ENCODE results near the gene FYTTD1. TPM values are rescaled to one million over a fixed set of nuclear protein-coding genes. Genes with fewer than 3 reads are reported as not detected.
"Not testable (repeated sequence)": the region's sequence is repeated elsewhere in the genome, so short reads cannot be mapped to it uniquely, and the experiment has no call there.

Gene FYTTD1, protein sequence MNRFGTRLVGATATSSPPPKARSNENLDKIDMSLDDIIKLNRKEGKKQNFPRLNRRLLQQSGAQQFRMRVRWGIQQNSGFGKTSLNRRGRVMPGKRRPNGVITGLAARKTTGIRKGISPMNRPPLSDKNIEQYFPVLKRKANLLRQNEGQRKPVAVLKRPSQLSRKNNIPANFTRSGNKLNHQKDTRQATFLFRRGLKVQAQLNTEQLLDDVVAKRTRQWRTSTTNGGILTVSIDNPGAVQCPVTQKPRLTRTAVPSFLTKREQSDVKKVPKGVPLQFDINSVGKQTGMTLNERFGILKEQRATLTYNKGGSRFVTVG
- total RNA-seq (2014; rRNA removed; shearing (Covaris generic)) = 13.5 and 17.7 TPM in 2 replicates

DNA sequence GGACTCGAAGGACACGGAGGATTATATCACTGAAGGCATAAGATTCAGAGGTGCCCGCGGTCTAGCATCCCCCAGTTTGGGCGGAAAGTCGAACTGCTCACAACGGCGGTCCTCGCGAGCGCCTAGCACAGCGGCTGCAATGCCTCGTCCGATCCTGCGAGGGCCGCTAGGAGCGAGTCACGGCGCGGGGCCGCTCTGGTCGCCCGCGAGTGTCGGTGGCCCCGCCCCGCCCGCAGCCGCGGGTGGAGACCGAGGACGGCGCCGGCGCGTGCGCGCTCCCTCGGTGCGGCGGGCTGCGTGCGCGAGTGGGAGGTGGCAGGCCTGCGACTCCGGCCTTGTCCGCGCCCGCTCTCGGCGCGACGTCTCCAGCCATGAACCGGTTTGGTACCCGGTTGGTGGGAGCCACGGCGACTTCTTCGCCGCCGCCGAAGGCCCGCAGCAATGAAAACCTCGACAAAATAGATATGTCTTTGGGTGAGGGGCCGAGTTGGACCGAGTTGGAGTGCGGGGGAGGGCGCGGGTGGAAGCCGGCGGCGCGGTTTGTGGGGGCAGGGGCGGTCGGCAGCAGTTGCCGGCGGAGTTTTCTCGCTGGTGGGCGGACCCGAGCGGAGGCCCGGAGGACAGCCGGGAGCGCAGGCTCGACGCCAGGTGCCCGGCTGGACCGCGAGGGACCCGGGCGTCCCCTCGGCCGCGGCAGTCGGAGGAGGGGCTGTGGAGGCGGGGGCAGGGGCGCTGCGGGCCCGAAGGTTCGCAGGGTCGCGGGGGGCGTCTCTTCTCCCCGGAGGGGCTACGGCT lies at the start of gene FYTTD1:
TSS of gene FYTTD1 (plus strand) at position 283 of the 795 bp plus-strand sequence. CDS start at position 372, 89 bp downstream.
- H3K4me3 ChIP-seq (ENCODE audit: insufficient read depth, low read depth, low read length) = peak within 1 kb of the TSS; percentile 74
- H3K27me3 ChIP-seq (ENCODE audit: control insufficient read depth, insufficient read depth, low read length) = peaks cover 16% of the 10 kb centered on the region
- H3K36me3 ChIP-seq (replicated peaks; ENCODE audit: control insufficient read depth, insufficient read depth, low read length) = no peaks in the 10 kb centered on the region
- peak; percentile 85 for DNase-seq

DNA sequence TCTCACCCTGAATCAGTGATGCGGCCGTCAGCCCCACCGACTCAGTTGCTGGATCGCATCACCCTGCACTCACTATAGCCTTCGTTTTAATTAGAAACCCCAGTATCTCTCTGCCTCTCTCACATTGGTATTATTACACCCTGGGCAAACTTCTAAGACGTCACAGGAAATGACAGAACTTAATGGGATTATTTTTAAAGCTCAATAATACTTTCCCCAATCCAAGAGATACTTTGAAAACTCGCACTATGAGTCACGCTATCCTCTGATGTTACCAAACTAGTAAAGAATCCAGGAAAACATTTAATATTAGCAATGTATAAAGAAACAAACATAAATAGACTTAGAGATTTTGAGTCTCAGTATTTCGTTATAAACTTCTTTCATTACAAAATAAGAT lies 49.6 kb upstream of the FYTTD1 start:
- Histone ChIP-seq H3K36me3 (replicated peaks; ENCODE audit: control insufficient read depth, insufficient read depth, low read length) (peaks cover 12% of the 10 kb centered on the region), H3K27me3 (ENCODE audit: control insufficient read depth, insufficient read depth, low read length) (no peaks in the 10 kb centered on the region)

DNA sequence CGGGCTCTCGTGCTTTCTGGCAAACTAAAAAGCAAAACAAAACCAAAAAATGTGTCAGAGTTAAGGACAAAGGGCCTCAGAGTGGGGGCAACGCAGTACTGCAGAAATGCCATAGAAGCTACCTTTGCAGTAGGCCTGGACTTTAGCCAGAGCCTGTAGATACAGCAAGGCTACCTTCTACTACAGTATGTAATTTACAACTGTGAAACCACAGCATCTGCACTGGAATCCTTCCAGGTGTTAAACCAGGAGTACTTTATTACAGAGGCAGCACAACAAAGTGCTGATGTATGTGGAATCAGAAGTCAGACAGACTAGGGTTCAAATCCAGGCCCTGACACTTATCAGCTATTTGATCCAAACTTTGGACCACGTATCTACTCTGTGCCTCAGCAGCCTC lies 47.8 kb upstream of the FYTTD1 start:
- Histone ChIP-seq H3K36me3 (replicated peaks; ENCODE audit: control insufficient read depth, insufficient read depth, low read length) (peaks cover 8% of the 10 kb centered on the region), H3K4me3 (ENCODE audit: insufficient read depth, low read depth, low read length) (no peak overlapping the region), H3K27me3 (ENCODE audit: control insufficient read depth, insufficient read depth, low read length) (no peaks in the 10 kb centered on the region)
- no peak for DNase-seq

More for the DNA sequence above, 49.6 kb upstream of the FYTTD1 start:
- no peak for DNase-seq
- no peak overlapping the region for H3K4me3 ChIP-seq (ENCODE audit: insufficient read depth, low read depth, low read length)

DNA sequence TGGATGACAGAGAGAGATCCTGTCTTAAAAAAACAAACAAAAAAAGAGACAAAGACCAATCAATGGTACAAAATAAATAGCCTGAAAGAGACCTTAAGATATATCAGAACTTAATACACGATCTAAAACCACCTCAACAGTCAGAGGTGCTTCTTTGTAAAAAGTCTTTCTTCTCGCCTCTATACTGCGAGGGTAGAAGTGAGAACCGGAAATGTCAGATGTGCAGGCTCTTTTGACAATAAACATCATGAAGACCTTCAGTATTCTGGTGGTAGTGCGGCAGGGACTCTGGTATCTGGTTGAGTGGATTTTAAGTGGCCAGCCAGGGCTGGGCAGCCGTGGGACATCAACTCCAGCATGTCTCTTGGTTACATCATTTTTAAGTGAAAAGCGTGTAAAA lies 43.0 kb upstream of the FYTTD1 start:
- peaks cover 4% of the 10 kb centered on the region for H3K36me3 ChIP-seq (replicated peaks; ENCODE audit: control insufficient read depth, insufficient read depth, low read length)
- H3K4me3 ChIP-seq (ENCODE audit: insufficient read depth, low read depth, low read length) = no peak overlapping the region
- DNase-seq = no peak
- H3K27me3 ChIP-seq (ENCODE audit: control insufficient read depth, insufficient read depth, low read length) = no peaks in the 10 kb centered on the region

DNA sequence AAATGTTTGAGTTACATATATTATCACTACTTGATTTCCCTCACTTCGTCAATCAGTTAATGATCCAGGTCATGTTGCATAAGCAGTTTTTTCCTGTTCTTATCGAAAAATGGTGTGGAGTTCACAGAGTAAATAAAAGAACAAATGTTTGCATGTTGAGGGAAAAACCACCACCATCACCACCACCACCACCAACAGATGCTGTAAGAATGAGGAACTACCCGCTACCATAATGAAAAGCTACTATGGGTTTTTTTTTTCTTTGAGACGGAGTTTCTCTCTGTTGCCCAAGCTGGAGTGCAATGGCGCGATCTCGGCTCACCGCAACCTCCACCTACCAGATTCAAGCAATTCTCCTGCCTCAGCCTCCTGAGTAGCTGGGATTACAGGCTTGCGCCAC lies 40.5 kb upstream of the FYTTD1 start:
- H3K4me3 ChIP-seq (ENCODE audit: insufficient read depth, low read depth, low read length) = no peak overlapping the region
- no peak for DNase-seq
- no peaks in the 10 kb centered on the region for H3K27me3 ChIP-seq (ENCODE audit: control insufficient read depth, insufficient read depth, low read length)
- peaks cover 2% of the 10 kb centered on the region; the same call in 1 of the 2 replicates for H3K36me3 ChIP-seq (replicated peaks; ENCODE audit: control insufficient read depth, insufficient read depth, low read length)

DNA sequence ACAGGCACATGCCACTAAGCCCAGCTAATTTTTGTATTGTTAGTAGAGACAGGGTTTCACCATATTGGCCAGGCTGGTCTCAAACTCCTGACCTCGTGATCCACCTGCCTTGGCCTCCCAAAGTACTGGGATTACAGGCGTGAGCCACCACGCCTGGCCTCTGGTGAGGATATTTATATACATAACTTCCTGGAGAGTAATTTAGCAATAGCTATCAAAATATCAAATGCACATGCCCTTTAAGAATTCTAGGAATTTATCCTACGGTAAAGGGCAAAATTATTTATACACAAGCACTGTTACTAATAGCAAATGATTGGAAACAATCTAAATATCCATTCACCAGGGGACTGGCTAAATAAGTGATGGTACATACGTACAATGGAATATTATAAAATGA lies 38.7 kb upstream of the FYTTD1 start:
- H3K4me3 ChIP-seq (ENCODE audit: insufficient read depth, low read depth, low read length); H3K36me3 ChIP-seq (replicated peaks; ENCODE audit: control insufficient read depth, insufficient read depth, low read length); DNase-seq; H3K27me3 ChIP-seq (ENCODE audit: control insufficient read depth, insufficient read depth, low read length): not testable (repeated sequence)

DNA sequence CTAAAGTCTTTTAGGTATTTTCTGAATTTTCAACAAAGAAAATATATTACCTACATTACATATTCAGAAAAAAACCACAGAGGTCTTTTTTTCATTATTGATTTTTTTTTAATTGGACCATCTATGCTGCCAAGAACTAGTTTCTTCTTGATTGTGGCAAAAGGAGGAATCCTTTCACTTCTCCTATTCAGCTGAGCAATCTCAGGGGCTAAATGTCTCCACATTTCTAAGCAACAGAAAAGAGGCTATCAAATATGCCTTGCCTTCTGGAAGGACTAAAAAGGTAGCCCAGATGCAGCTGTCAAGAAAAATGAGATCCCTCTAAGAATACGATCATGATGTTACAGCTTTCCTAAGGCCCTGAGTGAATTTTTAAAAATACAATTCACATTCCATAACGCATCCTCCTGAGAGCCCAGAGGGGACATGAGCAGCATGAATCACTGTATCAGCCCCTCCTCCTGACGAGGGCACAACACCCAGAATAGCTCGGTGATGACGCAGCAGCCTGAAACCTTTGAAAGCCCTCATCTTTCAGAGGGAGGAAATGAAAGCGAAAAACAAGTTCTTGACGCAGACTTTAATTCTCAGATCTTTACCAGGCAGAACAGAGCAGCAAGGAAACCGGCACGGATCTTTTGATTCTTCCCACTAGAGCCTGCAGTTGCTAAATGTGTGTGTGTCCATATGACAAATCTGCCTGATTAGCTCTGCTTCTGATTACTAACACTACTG lies 37.5 kb upstream of the FYTTD1 start:
- H3K36me3 ChIP-seq (replicated peaks; ENCODE audit: control insufficient read depth, insufficient read depth, low read length) = no peaks in the 10 kb centered on the region
- peak; percentile 74 for DNase-seq
- H3K4me3 ChIP-seq (ENCODE audit: insufficient read depth, low read depth, low read length) = no peak overlapping the region
- H3K27me3 ChIP-seq (ENCODE audit: control insufficient read depth, insufficient read depth, low read length) = no peaks in the 10 kb centered on the region

DNA sequence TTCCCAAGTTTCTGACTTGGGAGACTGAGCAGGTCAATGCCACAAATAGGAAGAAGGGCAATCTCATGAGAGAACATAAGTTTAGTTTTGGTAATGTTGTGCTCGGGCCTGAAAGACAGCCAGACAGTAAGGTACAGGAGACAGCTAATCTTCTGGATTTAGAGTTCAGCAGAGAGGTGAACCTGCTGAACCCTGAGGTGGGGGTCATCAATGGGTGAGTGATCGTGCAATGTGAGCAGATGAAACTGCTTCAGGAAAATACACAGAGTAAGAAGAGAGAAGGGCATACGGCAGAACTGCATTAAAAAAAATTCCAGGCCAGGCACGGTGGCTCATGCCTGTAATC lies 36.2 kb upstream of the FYTTD1 start:
- no peak for DNase-seq
- no peak overlapping the region for H3K4me3 ChIP-seq (ENCODE audit: insufficient read depth, low read depth, low read length)
- no peaks in the 10 kb centered on the region for H3K27me3 ChIP-seq (ENCODE audit: control insufficient read depth, insufficient read depth, low read length)
- no peaks in the 10 kb centered on the region for H3K36me3 ChIP-seq (replicated peaks; ENCODE audit: control insufficient read depth, insufficient read depth, low read length)

DNA sequence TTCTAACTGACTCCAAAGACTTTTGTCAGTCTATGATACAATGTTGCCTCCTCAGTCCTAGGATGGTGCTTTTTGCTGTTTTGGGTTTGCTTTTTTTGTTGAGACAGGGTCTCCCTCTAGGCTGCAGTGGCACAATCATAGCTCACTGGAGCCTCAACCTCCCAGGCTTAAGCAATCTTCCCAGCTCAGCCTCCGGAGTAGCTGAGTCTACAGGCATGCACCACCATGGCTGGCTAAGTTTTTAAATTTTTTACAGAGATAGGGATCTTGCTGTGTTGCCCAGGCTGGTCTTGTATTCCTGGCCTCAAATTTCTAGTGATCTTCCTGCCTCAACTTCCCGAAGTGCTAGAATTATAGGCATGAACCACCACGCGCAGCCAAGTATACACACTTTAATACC lies 35.4 kb upstream of the FYTTD1 start:
- Histone ChIP-seq H3K36me3 (replicated peaks; ENCODE audit: control insufficient read depth, insufficient read depth, low read length) (no peaks in the 10 kb centered on the region), H3K4me3 (ENCODE audit: insufficient read depth, low read depth, low read length) (no peak overlapping the region), H3K27me3 (ENCODE audit: control insufficient read depth, insufficient read depth, low read length) (no peaks in the 10 kb centered on the region)
- DNase-seq = no peak

DNA sequence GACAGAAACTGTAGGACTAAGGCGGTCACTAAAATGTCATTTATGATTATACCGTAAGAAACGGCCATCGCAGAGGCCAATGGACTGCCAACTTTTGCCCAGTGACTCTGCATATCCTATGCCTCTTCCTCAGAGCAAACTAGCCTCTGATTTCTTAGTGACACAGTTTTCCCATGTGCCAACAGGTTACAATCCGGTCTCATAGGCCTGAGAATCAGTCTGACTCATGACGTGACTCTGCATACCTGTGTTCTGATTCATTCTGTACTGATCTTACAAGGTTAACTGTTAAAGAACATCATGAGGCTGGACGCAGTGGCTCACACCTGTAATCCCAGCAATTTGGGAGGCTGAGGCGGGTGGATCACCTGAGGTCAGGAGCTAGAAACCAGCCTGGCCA lies 30.8 kb upstream of the FYTTD1 start:
- H3K4me3 ChIP-seq (ENCODE audit: insufficient read depth, low read depth, low read length) = no peak overlapping the region
- DNase-seq = no peak
- no peaks in the 10 kb centered on the region for H3K36me3 ChIP-seq (replicated peaks; ENCODE audit: control insufficient read depth, insufficient read depth, low read length)
- no peaks in the 10 kb centered on the region for H3K27me3 ChIP-seq (ENCODE audit: control insufficient read depth, insufficient read depth, low read length)

DNA sequence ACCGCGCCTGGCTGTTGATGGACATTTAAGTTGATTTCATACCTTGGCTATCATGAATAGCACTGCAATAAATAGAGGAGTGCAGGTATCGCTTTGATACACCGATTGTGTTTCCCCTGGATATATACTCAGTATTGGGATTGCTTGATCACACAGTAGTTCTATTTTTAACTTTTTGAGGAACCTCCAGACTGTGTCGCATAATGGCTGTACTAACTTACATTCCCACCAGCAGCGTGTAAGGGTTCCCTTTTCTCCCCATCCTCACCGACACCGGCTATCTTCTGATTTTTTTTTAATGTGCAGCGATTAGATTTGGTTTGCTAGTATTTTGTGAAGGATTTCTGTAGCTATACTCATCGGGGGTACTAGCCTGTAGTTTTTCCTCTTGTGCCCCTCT lies 29.0 kb upstream of the FYTTD1 start:
- Histone ChIP-seq H3K27me3 (ENCODE audit: control insufficient read depth, insufficient read depth, low read length) (no peaks in the 10 kb centered on the region), H3K36me3 (replicated peaks; ENCODE audit: control insufficient read depth, insufficient read depth, low read length) (no peaks in the 10 kb centered on the region), H3K4me3 (ENCODE audit: insufficient read depth, low read depth, low read length) (no peak overlapping the region)
- DNase-seq = no peak

DNA sequence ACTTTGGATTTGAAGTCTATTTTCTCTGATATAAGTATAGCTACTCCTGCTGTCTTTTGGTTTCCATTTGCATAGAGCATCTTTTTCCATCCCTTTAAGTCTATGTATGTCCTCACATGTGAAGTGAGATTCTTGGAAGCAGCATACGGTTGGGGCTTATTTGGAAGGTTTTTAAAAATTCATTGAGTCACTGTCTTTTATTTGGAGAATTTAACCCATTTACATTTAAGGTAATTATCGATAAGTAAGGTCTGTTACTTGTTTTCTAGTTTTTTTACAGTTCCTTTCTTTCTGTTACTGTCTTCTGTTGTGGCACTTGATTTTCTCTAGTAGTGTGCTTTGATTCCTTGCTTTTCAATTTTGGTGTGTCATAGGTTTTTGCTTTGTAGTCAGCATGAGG lies 26.9 kb upstream of the FYTTD1 start:
- no peaks in the 10 kb centered on the region for H3K27me3 ChIP-seq (ENCODE audit: control insufficient read depth, insufficient read depth, low read length)
- H3K36me3 ChIP-seq (replicated peaks; ENCODE audit: control insufficient read depth, insufficient read depth, low read length) = no peaks in the 10 kb centered on the region
- no peak overlapping the region for H3K4me3 ChIP-seq (ENCODE audit: insufficient read depth, low read depth, low read length)
- no peak for DNase-seq

DNA sequence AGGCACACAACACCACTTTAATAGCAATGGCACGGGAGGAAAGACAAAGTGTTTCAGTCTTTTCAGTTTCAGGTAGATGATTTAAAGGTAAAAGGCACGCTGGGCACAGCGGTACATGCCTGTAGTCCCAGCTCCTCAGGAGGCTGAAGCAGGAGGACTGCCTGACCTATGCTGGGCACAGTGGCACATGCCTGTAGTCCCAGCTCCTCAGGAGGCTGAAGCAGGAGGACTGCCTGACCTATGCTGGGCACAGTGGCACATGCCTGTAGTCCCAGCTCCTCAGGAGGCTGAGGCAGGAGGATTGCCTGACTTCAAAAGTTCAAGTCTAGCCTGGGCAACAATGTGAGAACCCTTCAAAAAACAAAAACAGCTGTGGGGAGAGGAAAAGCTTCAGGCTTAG lies 21.8 kb upstream of the FYTTD1 start:
- H3K27me3 ChIP-seq (ENCODE audit: control insufficient read depth, insufficient read depth, low read length); H3K4me3 ChIP-seq (ENCODE audit: insufficient read depth, low read depth, low read length); H3K36me3 ChIP-seq (replicated peaks; ENCODE audit: control insufficient read depth, insufficient read depth, low read length): not testable (repeated sequence)

DNA sequence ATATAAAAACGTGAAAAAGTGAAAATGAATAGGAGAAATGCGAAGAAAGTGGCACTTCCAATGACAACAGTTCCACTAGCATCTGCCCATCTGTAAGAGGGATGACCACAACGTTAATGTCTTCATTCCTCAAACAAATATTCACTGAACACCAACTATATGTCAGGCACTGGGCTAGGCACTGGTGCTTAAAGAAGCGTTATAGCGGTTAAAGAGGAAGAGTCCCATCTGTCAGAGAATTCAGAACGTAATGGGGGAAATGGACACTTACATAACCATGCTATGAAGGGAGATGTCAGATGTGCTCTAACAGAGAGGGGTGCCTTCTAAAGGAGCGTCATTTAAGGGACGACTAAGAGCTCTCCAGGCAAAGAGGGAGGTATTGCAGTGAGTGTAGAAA lies 21.2 kb upstream of the FYTTD1 start:
- DNase-seq = no peak
- no peaks in the 10 kb centered on the region for H3K27me3 ChIP-seq (ENCODE audit: control insufficient read depth, insufficient read depth, low read length)
- no peak overlapping the region for H3K4me3 ChIP-seq (ENCODE audit: insufficient read depth, low read depth, low read length)
- H3K36me3 ChIP-seq (replicated peaks; ENCODE audit: control insufficient read depth, insufficient read depth, low read length) = no peaks in the 10 kb centered on the region

More for the DNA sequence above, 21.8 kb upstream of the FYTTD1 start:
- DNase-seq = not testable (repeated sequence)

DNA sequence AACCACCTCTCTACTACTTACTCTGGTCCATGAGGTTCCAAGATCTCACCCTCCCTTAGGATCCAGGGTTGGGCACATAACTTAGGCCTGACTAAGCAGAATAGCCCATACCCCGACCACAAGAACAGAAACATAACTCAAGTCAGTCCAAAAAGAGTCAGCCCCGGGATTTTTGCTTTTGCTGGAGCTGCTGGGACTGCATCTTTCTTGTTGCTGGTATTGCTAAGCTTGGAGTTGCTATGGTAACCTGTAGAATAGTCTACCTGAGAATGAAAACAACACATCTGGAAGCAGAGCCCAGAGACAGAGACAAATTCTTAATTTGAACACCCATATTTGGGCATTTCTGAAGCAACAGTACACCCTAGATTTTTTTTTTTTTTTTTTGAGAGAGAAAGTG lies 19.5 kb upstream of the FYTTD1 start:
- Histone ChIP-seq H3K4me3 (ENCODE audit: insufficient read depth, low read depth, low read length) (no peak overlapping the region), H3K27me3 (ENCODE audit: control insufficient read depth, insufficient read depth, low read length) (no peaks in the 10 kb centered on the region), H3K36me3 (replicated peaks; ENCODE audit: control insufficient read depth, insufficient read depth, low read length) (no peaks in the 10 kb centered on the region)
- DNase-seq = no peak

Data from H7 (cell line).